HEK293T (cell line): ENCODE results near the gene JMJD7.

ENCODE experiments used
- CTCF ChIA-PET: fragments of 350-600 bp; formaldehyde crosslinking; extraction: SDS; loops from one replicate; lab custom pipeline; 2021; ENCODE audit warnings: antibody characterized with exemption, inconsistent platforms; lab: Yijun Ruan, JAX
- POLR2A ChIA-PET: fragments of 350-600 bp; formaldehyde crosslinking; extraction: SDS; loops from one replicate; lab custom pipeline; 2020; ENCODE audit warnings: antibody characterized with exemption, inconsistent platforms; lab: Yijun Ruan, JAX
- DNase-seq: peaks from one replicate; pipeline ENCODE4 v3.0.0; 2012; ENCODE audit warnings: mixed read lengths; ENCODE audit errors: extremely low spot score
- ARNT ChIP-seq: fragments of 450-650 bp; IDR thresholded peaks from 2 replicates; pipeline ENCODE4 v1.6.1; 2017; ENCODE audit warnings: mild to moderate bottlenecking
- BHLHE40 ChIP-seq: fragments of 450-650 bp; IDR thresholded peaks from 2 replicates; pipeline ENCODE4 v1.6.1; 2016; ENCODE audit warnings: mild to moderate bottlenecking, moderate library complexity, borderline replicate concordance
- CTBP1 ChIP-seq: fragments of 450-650 bp; IDR thresholded peaks from 2 replicates; pipeline ENCODE4 v1.6.1; 2016; ENCODE audit warnings: borderline replicate concordance
- ELF4 ChIP-seq: fragments of 450-650 bp; IDR thresholded peaks from 2 replicates; pipeline ENCODE4 v1.6.1; 2017; ENCODE audit warnings: antibody characterized with exemption
- FOXA1 ChIP-seq: fragments of 450-650 bp; IDR thresholded peaks from 2 replicates; pipeline ENCODE4 v1.6.1; 2016; ENCODE audit warnings: mild to moderate bottlenecking
- FOXK2 ChIP-seq: fragments of 450-650 bp; IDR thresholded peaks from 2 replicates; pipeline ENCODE4 v1.6.1; 2016; ENCODE audit warnings: mild to moderate bottlenecking
- FOXM1 ChIP-seq: fragments of 450-650 bp; IDR thresholded peaks from 2 replicates; pipeline ENCODE4 v1.6.1; 2017; ENCODE audit warnings: mild to moderate bottlenecking, borderline replicate concordance
- HDGF ChIP-seq: fragments of 450-650 bp; IDR thresholded peaks from 2 replicates; pipeline ENCODE4 v1.6.1; 2017; ENCODE audit warnings: antibody characterized with exemption, borderline replicate concordance
- L3MBTL2 ChIP-seq: fragments of 450-650 bp; conservative IDR thresholded peaks from 2 replicates; pipeline ENCODE4 v1.6.1; 2016; ENCODE audit warnings: mild to moderate bottlenecking
- LEF1 ChIP-seq: fragments of 450-650 bp; IDR thresholded peaks from 2 replicates; pipeline ENCODE4 v1.6.1; 2017; ENCODE audit warnings: mild to moderate bottlenecking, borderline replicate concordance
- NFRKB ChIP-seq: fragments of 450-650 bp; IDR thresholded peaks from 2 replicates; pipeline ENCODE4 v1.6.1; 2016; ENCODE audit warnings: mild to moderate bottlenecking, moderate library complexity
- PKNOX1 ChIP-seq: fragments of 450-650 bp; IDR thresholded peaks from 2 replicates; pipeline ENCODE4 v1.6.1; 2016
- SP1 ChIP-seq: fragments of 450-650 bp; IDR thresholded peaks from 2 replicates; pipeline ENCODE4 v1.6.1; 2017
- SUZ12 ChIP-seq: fragments of 450-650 bp; IDR thresholded peaks from 2 replicates; pipeline ENCODE4 v1.6.1; 2016; ENCODE audit warnings: mild to moderate bottlenecking
- TARDBP ChIP-seq: fragments of 450-650 bp; IDR thresholded peaks from 2 replicates; pipeline ENCODE4 v1.6.1; 2016
- ZNF384 ChIP-seq: fragments of 450-650 bp; IDR thresholded peaks from 2 replicates; pipeline ENCODE4 v1.6.1; 2016

Gene JMJD7

GRCh38 chr15:41791547-41791937 is 36.4 kb upstream of the JMJD7 start:
- TF ChIP-seq ZNF384, result no peak
- TF ChIP-seq PKNOX1, result no peak
- no peak for TF ChIP-seq CTBP1
- no peak for TF ChIP-seq FOXA1
- no peak for TF ChIP-seq SP1
- TF ChIP-seq LEF1, result no peak
- TF ChIP-seq L3MBTL2, result no peak
- no peak for TF ChIP-seq BHLHE40
- no peak for TF ChIP-seq FOXM1
- TF ChIP-seq ARNT, result no peak
- TF ChIP-seq SUZ12, result no peak
- no peak for TF ChIP-seq ELF4
- TF ChIP-seq NFRKB, result no peak
- TF ChIP-seq HDGF, result no peak
- ChIA-PET POLR2A (no interaction called here), CTCF (interaction anchor here (0.9 kb wide), 1 partner anchor 19 kb away, joined by 5 read pairs; no protein-coding TSS in a partner anchor)
- DNase-seq, result no peak

- TF ChIP-seq FOXM1, result no peak
- TF ChIP-seq ZNF384, result no peak
- no peak for TF ChIP-seq FOXK2
- TF ChIP-seq SP1, result no peak
- TF ChIP-seq ELF4, result no peak
- no peak for TF ChIP-seq LEF1
- TF ChIP-seq FOXA1, result no peak
- no peak for TF ChIP-seq SUZ12
- no peak for TF ChIP-seq L3MBTL2
- ChIA-PET POLR2A (interaction anchor here (1.6 kb wide), 1 partner anchor 14 kb away, joined by 3 read pairs; no protein-coding TSS in a partner anchor), CTCF (interaction anchor here (0.7 kb wide), 1 partner anchor 329 kb away, joined by 3 read pairs; no protein-coding TSS in a partner anchor)
- no peak for DNase-seq
Measured at GRCh38 chr15:41792000-41792637, 35.8 kb upstream of the JMJD7 start.

GRCh38 chr15:41794081-41794480 is 33.8 kb upstream of the JMJD7 start:
- no peak for DNase-seq
- POLR2A ChIA-PET, result interaction anchor here (1.6 kb wide), 1 partner anchor 12 kb away, joined by 3 read pairs; no protein-coding TSS in a partner anchor
- CTCF ChIA-PET, result interaction anchor here (2.3 kb wide), 1 partner anchor 19 kb away, joined by 5 read pairs; the partner anchor contains the start of gene MAPKBP1
- TF ChIP-seq ARNT (no peak), CTBP1 (no peak), PKNOX1 (no peak), SUZ12 (no peak), ELF4 (no peak), TARDBP (no peak), FOXA1 (no peak), FOXM1 (no peak), LEF1 (no peak), SP1 (no peak), L3MBTL2 (no peak), BHLHE40 (no peak), FOXK2 (no peak), HDGF (no peak), ZNF384 (no peak), NFRKB (no peak)

GRCh38 chr15:41795996-41796856 is 31.7 kb upstream of the JMJD7 start:
- POLR2A ChIA-PET, result no interaction called here
- CTCF ChIA-PET, result interaction anchor here (0.6 to 0.9 kb wide), 2 partner anchors 16 to 193 kb away, joined by 3 to 4 read pairs; no protein-coding TSS in a partner anchor
- TF ChIP-seq ELF4, result no peak
- TF ChIP-seq FOXM1, result no peak
- no peak for TF ChIP-seq L3MBTL2
- TF ChIP-seq HDGF, result no peak
- TF ChIP-seq ZNF384, result no peak
- no peak for DNase-seq

GRCh38 chr15:41797201-41797944 is 30.5 kb upstream of the JMJD7 start:
- TF ChIP-seq ZNF384 (no peak), SUZ12 (no peak), PKNOX1 (no peak), ELF4 (no peak), ARNT (no peak), FOXK2 (no peak), BHLHE40 (no peak), FOXA1 (no peak), HDGF (no peak), FOXM1 (no peak), CTBP1 (no peak), LEF1 (no peak)
- ChIA-PET CTCF (interaction anchor here (1.0 kb wide), 1 partner anchor 13 kb away, joined by 5 read pairs; no protein-coding TSS in a partner anchor), POLR2A (no interaction called here)
- no peak for DNase-seq
